ENCODE results near the gene HSPA14. TPM values are rescaled to one million over a fixed set of nuclear protein-coding genes. Genes with fewer than 3 reads are reported as not detected.

Gene HSPA14
- total and polyA plus RNA-seq, 4 donors = 5.3 to 9.0 (median 8.5) TPM

DNA sequence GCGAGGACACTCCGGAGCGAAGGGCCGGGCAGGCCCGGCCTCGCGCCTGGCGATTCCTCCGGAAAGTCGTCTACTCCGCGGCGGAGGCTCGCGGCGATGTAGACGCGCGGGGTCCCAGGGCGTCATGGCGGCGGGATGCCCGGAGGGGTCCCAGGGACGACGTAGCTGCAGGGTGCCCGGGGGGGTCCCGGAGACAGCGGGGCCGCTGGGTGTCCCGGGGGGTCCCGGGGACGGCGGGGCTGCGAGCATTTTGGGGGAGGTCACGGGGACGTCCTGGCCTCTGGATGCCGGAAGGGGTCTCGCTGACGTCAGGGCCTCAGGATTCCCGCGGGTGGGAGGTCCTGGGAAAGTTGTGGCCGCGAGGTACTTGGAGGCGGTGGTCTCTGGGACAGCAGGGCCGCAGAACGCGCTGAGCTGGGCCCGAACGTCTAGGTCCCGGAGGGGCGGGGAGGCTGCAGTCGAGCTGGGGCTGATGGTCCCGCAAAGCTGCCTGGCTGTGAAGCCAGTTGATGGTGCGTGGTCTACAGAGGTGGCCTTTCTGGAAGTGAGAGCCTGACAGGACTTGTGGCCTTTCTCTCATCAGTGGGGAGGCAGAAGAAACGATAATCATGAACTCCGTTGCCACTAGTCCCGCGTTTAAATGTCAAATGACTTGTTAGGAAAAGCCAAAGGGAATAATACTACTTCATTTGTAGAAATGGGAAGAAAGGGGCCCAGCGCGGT is 637 bp downstream of the HSPA14 start (continued):
- TF ChIP-seq, protein P1, sequence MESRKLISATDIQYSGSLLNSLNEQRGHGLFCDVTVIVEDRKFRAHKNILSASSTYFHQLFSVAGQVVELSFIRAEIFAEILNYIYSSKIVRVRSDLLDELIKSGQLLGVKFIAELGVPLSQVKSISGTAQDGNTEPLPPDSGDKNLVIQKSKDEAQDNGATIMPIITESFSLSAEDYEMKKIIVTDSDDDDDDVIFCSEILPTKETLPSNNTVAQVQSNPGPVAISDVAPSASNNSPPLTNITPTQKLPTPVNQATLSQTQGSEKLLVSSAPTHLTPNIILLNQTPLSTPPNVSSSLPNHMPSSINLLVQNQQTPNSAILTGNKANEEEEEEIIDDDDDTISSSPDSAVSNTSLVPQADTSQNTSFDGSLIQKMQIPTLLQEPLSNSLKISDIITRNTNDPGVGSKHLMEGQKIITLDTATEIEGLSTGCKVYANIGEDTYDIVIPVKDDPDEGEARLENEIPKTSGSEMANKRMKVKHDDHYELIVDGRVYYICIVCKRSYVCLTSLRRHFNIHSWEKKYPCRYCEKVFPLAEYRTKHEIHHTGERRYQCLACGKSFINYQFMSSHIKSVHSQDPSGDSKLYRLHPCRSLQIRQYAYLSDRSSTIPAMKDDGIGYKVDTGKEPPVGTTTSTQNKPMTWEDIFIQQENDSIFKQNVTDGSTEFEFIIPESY (IDR thresholded peaks at IDR 0.05) = no peak

DNA sequence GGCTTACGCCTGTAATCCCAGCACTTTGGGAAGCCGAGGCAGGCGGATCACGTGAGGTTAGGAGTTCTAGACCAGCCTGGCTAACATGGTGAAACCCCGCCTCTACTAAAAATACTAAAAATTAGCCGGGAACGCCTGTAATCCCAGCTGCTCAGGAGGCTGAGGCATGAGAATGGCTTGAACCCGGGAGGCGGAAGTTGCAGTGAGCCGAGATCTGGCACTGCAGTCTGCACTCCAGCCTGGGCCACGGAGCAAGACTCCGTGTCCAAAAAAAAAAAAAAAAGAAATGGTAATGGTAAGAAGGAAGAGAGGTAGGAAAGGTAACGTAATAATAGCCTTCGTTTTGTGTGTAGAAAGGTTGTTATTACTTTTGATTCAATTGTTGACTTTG is 1.2 kb downstream of the HSPA14 start:
- DNase-seq (ENCODE audit: low spot score) = no peak
- Histone ChIP-seq H3K9ac (ENCODE audit: low read depth in 1 of 2, low read length in 2 of 2) (peak overlapping the region; percentile 41 to 76), H3K4me3 (ENCODE audit: low read depth in 1 of 3, low read length in 3 of 3) (peak overlapping the region; percentile 95 to 98 (median 97)), H3K4me1 (ENCODE audit: control insufficient read depth in 4 of 4, insufficient read depth in 4 of 4, low read length in 3 of 4) (peaks cover 0 to 19% (median 9%) of the 10 kb centered on the region in 4 donors), H3K27ac (ENCODE audit: low read depth in 1 of 2, low read length in 2 of 2) (peak overlapping the region in 1 of 2 donors; percentile 88), H3K9me3 (ENCODE audit: control insufficient read depth in 4 of 4, low read length in 3 of 4) (no peaks in the 10 kb centered on the region), H3K27me3 (ENCODE audit: control insufficient read depth in 4 of 4, insufficient read depth in 4 of 4, low read length in 3 of 4) (no peaks in the 10 kb centered on the region), H3K36me3 (ENCODE audit: control insufficient read depth in 4 of 4, insufficient read depth in 3 of 4, low read depth in 1 of 4, low read length in 3 of 4) (peaks cover 3 to 28% (median 24%) of the 10 kb centered on the region in 4 donors)
- no peak for TF ChIP-seq HNF4A (conservative IDR thresholded peaks at IDR 0.05)
- 13% methylated on average over 14 of the region's 14 CpGs for WGBS

DNA sequence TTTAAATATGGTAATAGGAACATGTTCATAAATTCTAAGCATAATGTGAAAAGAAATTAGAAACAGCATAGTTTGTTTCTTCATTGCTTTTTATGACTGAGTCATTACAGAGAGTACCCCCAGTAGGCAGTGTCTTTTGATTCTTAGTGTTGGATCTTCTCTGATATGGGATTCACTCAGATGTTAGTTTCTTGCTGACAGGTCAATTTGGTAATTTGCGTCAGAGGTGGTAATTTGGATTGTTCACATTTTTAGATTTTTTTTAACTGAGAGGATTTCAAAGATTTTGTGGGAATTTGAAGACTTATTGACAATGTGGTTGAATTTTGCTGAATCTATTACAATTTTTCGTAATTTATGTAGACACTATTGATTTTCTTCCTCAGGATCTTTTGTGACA is 2.1 kb downstream of the HSPA14 start:
- H3K4me1 ChIP-seq (ENCODE audit: control insufficient read depth in 4 of 4, insufficient read depth in 4 of 4, low read length in 3 of 4) = peaks cover 0 to 19% (median 9%) of the 10 kb centered on the region in 4 donors
- H3K9ac ChIP-seq (ENCODE audit: low read depth in 1 of 2, low read length in 2 of 2) = no peak overlapping the region
- no peak overlapping the region for H3K4me3 ChIP-seq (ENCODE audit: low read depth in 1 of 3, low read length in 3 of 3)
- no peak for TF ChIP-seq HNF4A (conservative IDR thresholded peaks at IDR 0.05)
- TF ChIP-seq, protein P2, sequence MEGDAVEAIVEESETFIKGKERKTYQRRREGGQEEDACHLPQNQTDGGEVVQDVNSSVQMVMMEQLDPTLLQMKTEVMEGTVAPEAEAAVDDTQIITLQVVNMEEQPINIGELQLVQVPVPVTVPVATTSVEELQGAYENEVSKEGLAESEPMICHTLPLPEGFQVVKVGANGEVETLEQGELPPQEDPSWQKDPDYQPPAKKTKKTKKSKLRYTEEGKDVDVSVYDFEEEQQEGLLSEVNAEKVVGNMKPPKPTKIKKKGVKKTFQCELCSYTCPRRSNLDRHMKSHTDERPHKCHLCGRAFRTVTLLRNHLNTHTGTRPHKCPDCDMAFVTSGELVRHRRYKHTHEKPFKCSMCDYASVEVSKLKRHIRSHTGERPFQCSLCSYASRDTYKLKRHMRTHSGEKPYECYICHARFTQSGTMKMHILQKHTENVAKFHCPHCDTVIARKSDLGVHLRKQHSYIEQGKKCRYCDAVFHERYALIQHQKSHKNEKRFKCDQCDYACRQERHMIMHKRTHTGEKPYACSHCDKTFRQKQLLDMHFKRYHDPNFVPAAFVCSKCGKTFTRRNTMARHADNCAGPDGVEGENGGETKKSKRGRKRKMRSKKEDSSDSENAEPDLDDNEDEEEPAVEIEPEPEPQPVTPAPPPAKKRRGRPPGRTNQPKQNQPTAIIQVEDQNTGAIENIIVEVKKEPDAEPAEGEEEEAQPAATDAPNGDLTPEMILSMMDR (IDR thresholded peaks at IDR 0.05; ENCODE audit: low read depth, low read length, missing input control) = no peak
- TF ChIP-seq RXRA (IDR thresholded peaks at IDR 0.05) = no peak
- TF ChIP-seq, protein P3, sequence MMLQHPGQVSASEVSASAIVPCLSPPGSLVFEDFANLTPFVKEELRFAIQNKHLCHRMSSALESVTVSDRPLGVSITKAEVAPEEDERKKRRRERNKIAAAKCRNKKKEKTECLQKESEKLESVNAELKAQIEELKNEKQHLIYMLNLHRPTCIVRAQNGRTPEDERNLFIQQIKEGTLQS (IDR thresholded peaks at IDR 0.05) = no peak
- TF ChIP-seq, protein P4, sequence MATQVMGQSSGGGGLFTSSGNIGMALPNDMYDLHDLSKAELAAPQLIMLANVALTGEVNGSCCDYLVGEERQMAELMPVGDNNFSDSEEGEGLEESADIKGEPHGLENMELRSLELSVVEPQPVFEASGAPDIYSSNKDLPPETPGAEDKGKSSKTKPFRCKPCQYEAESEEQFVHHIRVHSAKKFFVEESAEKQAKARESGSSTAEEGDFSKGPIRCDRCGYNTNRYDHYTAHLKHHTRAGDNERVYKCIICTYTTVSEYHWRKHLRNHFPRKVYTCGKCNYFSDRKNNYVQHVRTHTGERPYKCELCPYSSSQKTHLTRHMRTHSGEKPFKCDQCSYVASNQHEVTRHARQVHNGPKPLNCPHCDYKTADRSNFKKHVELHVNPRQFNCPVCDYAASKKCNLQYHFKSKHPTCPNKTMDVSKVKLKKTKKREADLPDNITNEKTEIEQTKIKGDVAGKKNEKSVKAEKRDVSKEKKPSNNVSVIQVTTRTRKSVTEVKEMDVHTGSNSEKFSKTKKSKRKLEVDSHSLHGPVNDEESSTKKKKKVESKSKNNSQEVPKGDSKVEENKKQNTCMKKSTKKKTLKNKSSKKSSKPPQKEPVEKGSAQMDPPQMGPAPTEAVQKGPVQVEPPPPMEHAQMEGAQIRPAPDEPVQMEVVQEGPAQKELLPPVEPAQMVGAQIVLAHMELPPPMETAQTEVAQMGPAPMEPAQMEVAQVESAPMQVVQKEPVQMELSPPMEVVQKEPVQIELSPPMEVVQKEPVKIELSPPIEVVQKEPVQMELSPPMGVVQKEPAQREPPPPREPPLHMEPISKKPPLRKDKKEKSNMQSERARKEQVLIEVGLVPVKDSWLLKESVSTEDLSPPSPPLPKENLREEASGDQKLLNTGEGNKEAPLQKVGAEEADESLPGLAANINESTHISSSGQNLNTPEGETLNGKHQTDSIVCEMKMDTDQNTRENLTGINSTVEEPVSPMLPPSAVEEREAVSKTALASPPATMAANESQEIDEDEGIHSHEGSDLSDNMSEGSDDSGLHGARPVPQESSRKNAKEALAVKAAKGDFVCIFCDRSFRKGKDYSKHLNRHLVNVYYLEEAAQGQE (IDR thresholded peaks at IDR 0.05) = no peak
- TF ChIP-seq, protein P5, sequence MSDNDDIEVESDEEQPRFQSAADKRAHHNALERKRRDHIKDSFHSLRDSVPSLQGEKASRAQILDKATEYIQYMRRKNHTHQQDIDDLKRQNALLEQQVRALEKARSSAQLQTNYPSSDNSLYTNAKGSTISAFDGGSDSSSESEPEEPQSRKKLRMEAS (IDR thresholded peaks at IDR 0.05) = no peak
- TF ChIP-seq FOXA2 (IDR thresholded peaks at IDR 0.05) = no peak
- TF ChIP-seq TAF1 (conservative IDR thresholded peaks at IDR 0.05) = no peak
- TF ChIP-seq SP1 (IDR thresholded peaks at IDR 0.05) = no peak
- no peak for TF ChIP-seq RAD21 (IDR thresholded peaks at IDR 0.05)
- no peak for TF ChIP-seq FOXA1 (IDR thresholded peaks at IDR 0.05)
- TF ChIP-seq NR2F2 (IDR thresholded peaks at IDR 0.05) = no peak
- TF ChIP-seq, protein P1 (IDR thresholded peaks at IDR 0.05) = no peak
- TF ChIP-seq JUND (IDR thresholded peaks at IDR 0.05) = no peak
- no peak for TF ChIP-seq EGR1 (IDR thresholded peaks at IDR 0.05; ENCODE audit: low read depth in 2 of 2)
- no peak for TF ChIP-seq YY1 (IDR thresholded peaks at IDR 0.05)
- TF ChIP-seq HNF4G (IDR thresholded peaks at IDR 0.05) = no peak
- TF ChIP-seq GABPA (IDR thresholded peaks at IDR 0.05 in 1 of 2, conservative IDR thresholded peaks at IDR 0.05 in 1 of 2) = no peak
- DNase-seq (ENCODE audit: low spot score) = no peak
- peaks cover 3 to 34% (median 24%) of the 10 kb centered on the region in 4 donors for H3K36me3 ChIP-seq (ENCODE audit: control insufficient read depth in 4 of 4, insufficient read depth in 3 of 4, low read depth in 1 of 4, low read length in 3 of 4)
- 91% methylated on average over 2 of the region's 2 CpGs for WGBS
- H3K27ac ChIP-seq (ENCODE audit: low read depth in 1 of 2, low read length in 2 of 2) = no peak overlapping the region
- no peaks in the 10 kb centered on the region for H3K9me3 ChIP-seq (ENCODE audit: control insufficient read depth in 4 of 4, low read length in 3 of 4)
- H3K27me3 ChIP-seq (ENCODE audit: control insufficient read depth in 4 of 4, insufficient read depth in 4 of 4, low read length in 3 of 4) = no peaks in the 10 kb centered on the region
